Chondrocyte (in vitro differentiated cells): ENCODE results near the gene CAMK2D. TPM values are rescaled to one million over a fixed set of nuclear protein-coding genes. Genes with fewer than 3 reads are reported as not detected.
"Not testable (repeated sequence)": the region's sequence is repeated elsewhere in the genome, so short reads cannot be mapped to it uniquely, and the experiment has no call there.

Experiments used
- DNase-seq: peaks from one replicate; pipeline ENCODE4 v3.0.0; 2021; ENCODE audit warnings: mixed read lengths, low spot score
- H3K27ac Mint-ChIP-seq: one replicate; pipeline ENCODE4 v1.8.0; 2021; ENCODE audit warnings: mild to moderate bottlenecking, moderate library complexity, mixed read lengths; ENCODE audit not compliant: unreplicated experiment
- H3K27me3 Mint-ChIP-seq: 2 replicates; pipeline ENCODE4 v1.8.0; 2021; ENCODE audit warnings: low read depth, mixed read lengths
- H3K36me3 Mint-ChIP-seq: 2 replicates; pipeline ENCODE4 v1.8.0; 2021; ENCODE audit warnings: low read depth, mixed read lengths
- H3K4me1 Mint-ChIP-seq: 2 replicates; pipeline ENCODE4 v1.8.0; 2021; ENCODE audit warnings: low read depth, mild to moderate bottlenecking, mixed read lengths
- H3K4me3 Mint-ChIP-seq: one replicate; pipeline ENCODE4 v1.8.0; 2021; ENCODE audit warnings: mild to moderate bottlenecking, moderate library complexity, mixed read lengths; ENCODE audit not compliant: unreplicated experiment
- H3K9me3 Mint-ChIP-seq: 2 replicates; pipeline ENCODE4 v1.8.0; 2021; ENCODE audit warnings: low read depth, mixed read lengths
- total RNA-seq: library from RNA; stranded (reverse); gene quantifications from 3 replicates; pipeline ENCODE4 v1.2.1, GENCODE V29; 2021
- TF ChIP-seq, protein P1 (sequence below): fragments of 200-600 bp; sonication (generic); IDR thresholded peaks from 2 replicates; pipeline ENCODE4 v1.5.0; 2021; ENCODE audit warnings: antibody characterized with exemption, mild to moderate bottlenecking, moderate library complexity

The CAMK2D gene
- total RNA-seq, 1 donor from 2014 or later, result 73.7 TPM

DNA sequence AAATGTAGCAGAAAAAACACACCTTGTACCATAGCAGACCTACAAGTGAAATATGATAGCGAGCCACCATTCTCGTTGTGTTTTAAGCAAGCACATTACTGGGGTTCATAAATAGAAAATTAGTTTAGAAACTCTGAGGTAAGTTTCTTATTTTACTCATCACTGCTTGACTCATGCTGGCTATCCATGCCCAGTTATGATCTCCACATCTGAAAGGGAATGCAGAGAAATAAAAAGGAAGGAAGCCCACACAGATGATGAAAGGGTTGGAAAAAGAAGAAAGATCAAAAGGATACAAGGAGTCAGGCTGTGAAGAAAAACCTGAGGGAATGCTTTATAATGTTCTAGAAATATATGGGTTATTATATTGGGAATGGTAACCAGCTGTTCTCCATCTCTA lies 54.5 kb downstream of the CAMK2D start:
- no peak for DNase-seq
- no peak overlapping the region for H3K4me3 Mint-ChIP-seq
- no peaks in the 10 kb centered on the region for H3K9me3 Mint-ChIP-seq
- peaks cover 41% of the 10 kb centered on the region for H3K4me1 Mint-ChIP-seq
- peaks cover 2% of the 10 kb centered on the region for H3K36me3 Mint-ChIP-seq
- TF ChIP-seq, protein P1, sequence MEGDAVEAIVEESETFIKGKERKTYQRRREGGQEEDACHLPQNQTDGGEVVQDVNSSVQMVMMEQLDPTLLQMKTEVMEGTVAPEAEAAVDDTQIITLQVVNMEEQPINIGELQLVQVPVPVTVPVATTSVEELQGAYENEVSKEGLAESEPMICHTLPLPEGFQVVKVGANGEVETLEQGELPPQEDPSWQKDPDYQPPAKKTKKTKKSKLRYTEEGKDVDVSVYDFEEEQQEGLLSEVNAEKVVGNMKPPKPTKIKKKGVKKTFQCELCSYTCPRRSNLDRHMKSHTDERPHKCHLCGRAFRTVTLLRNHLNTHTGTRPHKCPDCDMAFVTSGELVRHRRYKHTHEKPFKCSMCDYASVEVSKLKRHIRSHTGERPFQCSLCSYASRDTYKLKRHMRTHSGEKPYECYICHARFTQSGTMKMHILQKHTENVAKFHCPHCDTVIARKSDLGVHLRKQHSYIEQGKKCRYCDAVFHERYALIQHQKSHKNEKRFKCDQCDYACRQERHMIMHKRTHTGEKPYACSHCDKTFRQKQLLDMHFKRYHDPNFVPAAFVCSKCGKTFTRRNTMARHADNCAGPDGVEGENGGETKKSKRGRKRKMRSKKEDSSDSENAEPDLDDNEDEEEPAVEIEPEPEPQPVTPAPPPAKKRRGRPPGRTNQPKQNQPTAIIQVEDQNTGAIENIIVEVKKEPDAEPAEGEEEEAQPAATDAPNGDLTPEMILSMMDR, result no peak
- peak overlapping the region; percentile 59 for H3K27ac Mint-ChIP-seq
- no peaks in the 10 kb centered on the region for H3K27me3 Mint-ChIP-seq

DNA sequence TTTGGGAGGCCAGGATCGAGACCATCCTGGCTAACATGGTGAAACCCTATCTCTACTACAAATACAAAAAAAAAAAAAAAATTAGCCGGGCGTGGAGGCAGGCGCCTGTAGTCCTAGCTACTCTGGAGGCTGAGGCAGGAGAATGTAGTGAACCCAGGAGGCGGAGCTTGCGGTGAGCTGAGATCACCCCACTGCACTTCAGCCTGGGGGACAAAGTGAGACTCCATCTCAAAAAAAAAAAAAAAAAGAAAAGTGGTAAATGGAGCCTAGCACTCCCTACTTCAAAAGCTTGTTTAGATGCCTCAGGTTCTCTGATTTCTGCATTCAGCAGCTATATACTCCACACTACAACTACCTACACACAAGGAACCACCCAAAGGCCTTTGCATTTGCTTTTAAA lies 56.4 kb downstream of the CAMK2D start:
- H3K27me3 Mint-ChIP-seq, H3K27ac Mint-ChIP-seq, H3K36me3 Mint-ChIP-seq, H3K9me3 Mint-ChIP-seq, H3K4me3 Mint-ChIP-seq, DNase-seq: not testable (repeated sequence)
- H3K4me1 Mint-ChIP-seq, result peaks cover 52% of the 10 kb centered on the region

DNA sequence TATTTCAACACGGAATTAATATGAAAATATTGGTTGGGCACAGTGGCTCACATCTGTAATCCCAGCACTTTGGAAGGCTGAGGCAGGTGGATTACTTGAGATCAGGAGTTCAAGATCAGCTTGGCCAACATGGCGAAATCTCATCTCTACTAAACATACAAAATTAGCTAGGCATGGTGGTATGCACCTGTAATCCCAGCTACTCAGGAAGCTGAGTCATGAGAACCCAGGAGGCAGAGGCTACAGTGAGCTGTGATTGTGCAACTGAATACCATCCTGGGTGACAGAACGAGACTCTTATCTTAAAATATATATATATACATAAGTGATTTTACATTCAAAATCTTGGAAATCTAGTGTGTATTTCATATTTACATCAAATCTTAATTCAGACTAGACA lies 58.9 kb downstream of the CAMK2D start:
- not testable (repeated sequence) for DNase-seq, H3K4me3 Mint-ChIP-seq, H3K9me3 Mint-ChIP-seq, H3K36me3 Mint-ChIP-seq, H3K27ac Mint-ChIP-seq, H3K27me3 Mint-ChIP-seq
- H3K4me1 Mint-ChIP-seq, result peaks cover 58% of the 10 kb centered on the region

DNA sequence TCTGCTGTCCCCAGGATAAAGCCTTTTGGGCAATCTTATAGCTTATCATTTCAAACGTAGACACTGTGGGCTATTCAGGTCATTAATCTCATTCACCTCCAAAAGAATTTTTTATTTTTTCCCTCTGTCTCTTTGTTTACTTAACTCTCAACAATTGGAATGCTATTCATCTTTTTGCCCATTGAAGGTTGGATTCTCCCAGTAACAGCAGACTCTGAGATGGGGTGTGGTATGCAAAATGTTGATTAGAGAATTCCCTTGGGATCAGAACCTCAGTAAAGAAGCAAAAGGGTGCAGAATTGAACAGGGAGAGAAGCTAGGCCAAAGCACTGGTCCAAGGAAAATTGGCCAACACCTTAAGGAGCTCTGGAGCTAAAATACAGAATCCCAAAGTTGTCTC lies 60.4 kb downstream of the CAMK2D start:
- no peak for DNase-seq
- H3K9me3 Mint-ChIP-seq, result no peaks in the 10 kb centered on the region
- no peaks in the 10 kb centered on the region for H3K27me3 Mint-ChIP-seq
- H3K4me1 Mint-ChIP-seq, result peaks cover 45% of the 10 kb centered on the region
- H3K27ac Mint-ChIP-seq, result no peak overlapping the region
- TF ChIP-seq, protein P1, result no peak
- peaks cover 2% of the 10 kb centered on the region for H3K36me3 Mint-ChIP-seq
- no peak overlapping the region for H3K4me3 Mint-ChIP-seq

DNA sequence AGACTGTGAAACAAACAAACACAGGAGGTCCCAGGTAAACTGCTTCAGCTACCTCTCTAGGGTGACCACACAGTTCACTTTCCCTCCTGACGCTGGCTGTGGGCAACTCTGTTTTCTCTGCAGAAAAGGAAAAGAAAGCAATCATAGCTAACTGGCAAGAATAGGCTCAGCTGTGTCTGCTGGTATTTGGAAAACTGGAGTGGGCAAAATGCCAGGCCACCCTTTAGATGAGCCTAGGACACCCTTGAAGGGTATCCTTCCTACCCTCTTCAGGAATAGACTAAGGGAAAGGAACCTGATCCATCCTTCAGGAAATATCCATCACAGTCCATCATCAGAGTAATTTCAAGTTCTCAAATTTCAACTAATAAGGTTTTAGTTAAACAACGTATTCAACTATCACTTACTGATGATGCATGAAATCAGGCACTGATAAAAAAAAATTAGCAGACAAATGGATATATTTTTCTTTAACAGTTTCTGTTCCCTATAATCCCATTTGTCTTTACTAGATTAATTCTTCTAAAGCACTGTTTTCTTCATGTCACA lies 60.9 kb downstream of the CAMK2D start:
- Mint-ChIP-seq H3K9me3 (no peaks in the 10 kb centered on the region), H3K36me3 (peaks cover under 1% of the 10 kb centered on the region), H3K4me1 (peaks cover 43% of the 10 kb centered on the region), H3K4me3 (no peak overlapping the region), H3K27me3 (no peaks in the 10 kb centered on the region), H3K27ac (peak overlapping the region; percentile 69)
- no peak for DNase-seq
- TF ChIP-seq, protein P1, result no peak

DNA sequence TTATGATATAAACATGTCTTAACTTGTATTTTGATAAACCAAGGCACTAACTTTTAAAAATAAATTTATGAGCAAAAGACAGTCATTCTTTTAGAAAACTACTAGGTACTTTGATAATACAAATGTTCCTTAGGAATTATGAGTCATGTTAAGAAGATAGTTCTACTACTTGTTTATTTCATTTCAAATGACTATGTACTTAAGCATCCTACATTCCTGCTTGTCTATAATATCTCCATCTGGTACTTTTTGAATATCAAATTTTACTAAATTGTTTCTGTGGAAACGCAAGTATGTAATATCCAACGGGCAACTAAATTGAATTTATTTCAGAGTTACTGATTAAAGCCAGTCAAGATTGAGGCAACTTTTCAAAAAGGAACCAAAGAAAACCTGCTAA lies 61.8 kb downstream of the CAMK2D start:
- H3K4me3 Mint-ChIP-seq, result no peak overlapping the region
- H3K9me3 Mint-ChIP-seq, result no peaks in the 10 kb centered on the region
- no peaks in the 10 kb centered on the region for H3K27me3 Mint-ChIP-seq
- H3K4me1 Mint-ChIP-seq, result peaks cover 40% of the 10 kb centered on the region
- H3K27ac Mint-ChIP-seq, result peak overlapping the region; percentile 13
- no peaks in the 10 kb centered on the region for H3K36me3 Mint-ChIP-seq
- TF ChIP-seq, protein P1, result no peak
- no peak for DNase-seq
